CD8-positive, alpha-beta memory T cell (primary cell): Measurements from ENCODE around the gene TMA7B. TPM values are rescaled to one million over a fixed set of nuclear protein-coding genes. Genes with fewer than 3 reads are reported as not detected.

Experiments
- CTCF ChIA-PET: fragments of 350-600 bp; sonication (Branson Sonifier 250); formaldehyde crosslinking; loops from one replicate; lab custom pipeline; 2021; ENCODE audit warnings: antibody characterized with exemption; lab: Charles Lee
- POLR2A ChIA-PET: fragments of 350-600 bp; sonication (Branson Sonifier 250); formaldehyde crosslinking; loops from one replicate; lab custom pipeline; 2021; ENCODE audit warnings: antibody characterized with exemption; lab: Charles Lee
- DNase-seq, 5 donors: peaks; one replicate each; pipeline versions ENCODE4 v3.0.0 to v3.0.0-alpha.2; 2020 to 2022; ENCODE audit warnings: mixed read lengths in 1 of 5
- H3K27ac ChIP-seq: one replicate; pipeline ENCODE4 v1.7.0; 2013; ENCODE audit warnings: low read depth, mild to moderate bottlenecking, low read length, moderate library complexity
- H3K27me3 ChIP-seq: 2 replicates; pipeline ENCODE4 v1.7.0; 2013; ENCODE audit warnings: low read length, mild to moderate bottlenecking; ENCODE audit not compliant: insufficient read depth, poor library complexity, severe bottlenecking
- H3K36me3 ChIP-seq: 2 replicates; pipeline ENCODE4 v1.7.0; 2013; ENCODE audit warnings: mild to moderate bottlenecking, low read length, moderate library complexity; ENCODE audit not compliant: insufficient read depth
- H3K4me1 ChIP-seq: 2 replicates; pipeline ENCODE4 v1.7.0; 2013; ENCODE audit warnings: mild to moderate bottlenecking, low read length, moderate library complexity; ENCODE audit not compliant: insufficient read depth
- H3K4me3 ChIP-seq: 2 replicates; pipeline ENCODE4 v1.7.0; 2013; ENCODE audit warnings: mild to moderate bottlenecking, low read length
- H3K9me3 ChIP-seq: 2 replicates; pipeline ENCODE4 v1.7.0; 2013; ENCODE audit warnings: mild to moderate bottlenecking, low read length
- H3K27ac Mint-ChIP-seq, 8 donors: one replicate each; pipeline ENCODE4 v1.8.0; 2020 to 2021; ENCODE audit warnings: mixed read lengths in 8 of 8, mild to moderate bottlenecking in 6 of 8, inconsistent platforms in 3 of 8, moderate library complexity in 3 of 8
- H3K27me3 Mint-ChIP-seq, 2 donors: one replicate each; pipeline ENCODE4 v1.8.0; 2020 to 2021; ENCODE audit warnings: mixed read lengths in 2 of 2, mild to moderate bottlenecking in 1 of 2, moderate library complexity in 1 of 2
- H3K36me3 Mint-ChIP-seq, 3 donors: one replicate each; pipeline ENCODE4 v1.8.0; 2020 to 2021; ENCODE audit warnings: mixed read lengths in 3 of 3, inconsistent platforms in 1 of 3, mild to moderate bottlenecking in 1 of 3
- H3K4me1 Mint-ChIP-seq, 3 donors: one replicate each; pipeline ENCODE4 v1.8.0; 2020 to 2021; ENCODE audit warnings: mixed read lengths in 3 of 3, inconsistent platforms in 1 of 3, mild to moderate bottlenecking in 1 of 3
- H3K4me3 Mint-ChIP-seq, 7 donors: one replicate each; pipeline ENCODE4 v1.8.0; 2020 to 2021; ENCODE audit warnings: mixed read lengths in 7 of 7, mild to moderate bottlenecking in 6 of 7, moderate library complexity in 4 of 7, inconsistent platforms in 2 of 7
- H3K9me3 Mint-ChIP-seq, 5 donors: one replicate each; pipeline ENCODE4 v1.8.0; 2020 to 2022; ENCODE audit warnings: mixed read lengths in 5 of 5, mild to moderate bottlenecking in 3 of 5, moderate library complexity in 2 of 5, inconsistent platforms in 1 of 5
- polyA plus RNA-seq: library from polyadenylated mRNA; unstranded; fragments of 300-500 nt; fragmentation: Illumina TruSeq; gene quantifications from one replicate; pipeline ENCODE4 v1.2.3, GENCODE V29; 2021
- total RNA-seq, 2 experiments: library from RNA; stranded (reverse); gene quantifications; one replicate each; pipeline ENCODE4 v1.2.3, GENCODE V29; 2021

The TMA7B gene
- total and polyA plus RNA-seq, 3 experiments from 2014 or later: 1.4 to 3.0 (median 2.0) TPM

DNA sequence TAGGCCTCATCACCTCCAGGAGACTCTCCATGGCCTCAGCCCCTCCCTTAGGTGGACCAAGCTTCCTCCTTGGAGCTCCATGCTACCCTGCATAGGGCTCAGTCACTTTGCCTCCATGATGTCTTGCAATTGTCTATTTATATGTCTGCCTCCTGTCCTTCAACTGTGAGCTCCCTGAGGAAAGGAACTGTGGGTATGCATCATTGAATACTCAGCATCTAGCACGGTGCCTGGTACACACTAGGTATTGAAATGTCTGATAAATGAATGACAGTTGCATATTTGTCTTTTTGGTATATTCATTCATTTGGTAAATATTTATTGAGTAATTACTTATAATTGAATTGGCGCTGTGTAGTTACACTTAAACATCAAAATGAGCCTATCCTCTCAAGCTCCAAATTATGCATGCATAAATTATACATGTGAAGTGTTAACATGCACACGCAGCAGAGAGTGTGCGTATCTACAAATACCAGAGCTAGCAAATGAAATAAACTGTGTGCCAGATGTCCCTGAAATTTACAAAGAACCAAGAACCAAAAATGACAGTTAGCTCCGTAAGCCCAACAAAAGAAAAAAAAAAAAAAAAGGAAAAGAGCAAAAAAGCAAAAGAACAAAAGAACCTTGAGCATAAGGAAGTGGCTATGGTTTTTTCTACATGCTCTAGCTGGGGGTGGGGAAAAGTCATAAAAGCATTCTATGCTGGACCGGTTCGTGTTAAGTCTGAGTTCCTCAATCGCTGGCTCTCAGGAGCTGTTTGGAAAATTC is 34.1 kb upstream of the TMA7B start:
- peaks cover 0 to 55% (median 9%) of the 10 kb centered on the region in 3 donors for H3K36me3 Mint-ChIP-seq
- DNase-seq: peak in 2 of 5 donors; percentile 48 to 76
- Histone ChIP-seq H3K27ac (no peak overlapping the region), H3K4me3 (peak overlapping the region; percentile 65), H3K9me3 (no peaks in the 10 kb centered on the region), H3K27me3 (no peaks in the 10 kb centered on the region), H3K4me1 (peaks cover 98% of the 10 kb centered on the region), H3K36me3 (no peaks in the 10 kb centered on the region)
- H3K9me3 Mint-ChIP-seq: no peaks in the 10 kb centered on the region
- POLR2A ChIA-PET: interaction anchor here (0.5 to 3.0 kb wide), 13 partner anchors 8 to 1611 kb away, joined by 3 to 11 read pairs (median 5); no protein-coding TSS in a partner anchor
- peaks cover 53 to 56% (median 56%) of the 10 kb centered on the region in 3 donors for H3K4me1 Mint-ChIP-seq
- H3K4me3 Mint-ChIP-seq: no peak overlapping the region
- H3K27ac Mint-ChIP-seq: peak overlapping the region in 6 of 8 donors; percentile 87 to 93 (median 88)
- no peaks in the 10 kb centered on the region for H3K27me3 Mint-ChIP-seq
- CTCF ChIA-PET: interaction anchor here (0.6 to 5.6 kb wide), 19 partner anchors 7 to 397 kb away, joined by 3 to 36 read pairs (median 4); no protein-coding TSS in a partner anchor

GRCh38 chr22:39926753-39927152 is 33.4 kb upstream of the TMA7B start:
- H3K9me3 Mint-ChIP-seq: no peaks in the 10 kb centered on the region
- Histone ChIP-seq H3K4me1 (peaks cover 98% of the 10 kb centered on the region), H3K4me3 (peak overlapping the region; percentile 65), H3K27ac (no peak overlapping the region), H3K36me3 (no peaks in the 10 kb centered on the region), H3K9me3 (no peaks in the 10 kb centered on the region), H3K27me3 (no peaks in the 10 kb centered on the region)
- DNase-seq: no peak
- no peak overlapping the region for H3K4me3 Mint-ChIP-seq
- H3K27ac Mint-ChIP-seq: peak overlapping the region in 5 of 8 donors; percentile 86 to 91 (median 87)
- no peaks in the 10 kb centered on the region for H3K27me3 Mint-ChIP-seq
- CTCF ChIA-PET: interaction anchor here (0.6 to 5.5 kb wide), 11 partner anchors 8 to 397 kb away, joined by 3 to 36 read pairs (median 4); no protein-coding TSS in a partner anchor
- POLR2A ChIA-PET: interaction anchor here (0.9 to 3.0 kb wide), 7 partner anchors 9 to 34 kb away, joined by 4 to 11 read pairs (median 8); no protein-coding TSS in a partner anchor
- peaks cover 49 to 50% (median 49%) of the 10 kb centered on the region in 3 donors for H3K4me1 Mint-ChIP-seq
- H3K36me3 Mint-ChIP-seq: peaks cover 0 to 55% (median 9%) of the 10 kb centered on the region in 3 donors

GRCh38 chr22:39927544-39927943 is 32.7 kb upstream of the TMA7B start:
- no peaks in the 10 kb centered on the region for H3K9me3 Mint-ChIP-seq
- Histone ChIP-seq H3K27ac (no peak overlapping the region), H3K9me3 (no peaks in the 10 kb centered on the region), H3K36me3 (no peaks in the 10 kb centered on the region), H3K4me3 (peak overlapping the region; percentile 65), H3K4me1 (peaks cover 98% of the 10 kb centered on the region), H3K27me3 (no peaks in the 10 kb centered on the region)
- DNase-seq: no peak
- peaks cover 0 to 49% (median 9%) of the 10 kb centered on the region in 3 donors for H3K36me3 Mint-ChIP-seq
- no peak overlapping the region for H3K4me3 Mint-ChIP-seq
- ChIA-PET CTCF (interaction anchor here (1.5 to 5.5 kb wide), 6 partner anchors 9 to 31 kb away, joined by 3 to 36 read pairs (median 5); no protein-coding TSS in a partner anchor), POLR2A (interaction anchor here (0.5 to 3.0 kb wide), 3 partner anchors 11 to 17 kb away, joined by 3 to 11 read pairs (median 6); no protein-coding TSS in a partner anchor)
- H3K4me1 Mint-ChIP-seq: peaks cover 41 to 42% (median 41%) of the 10 kb centered on the region in 3 donors
- H3K27ac Mint-ChIP-seq: peak overlapping the region in 1 of 8 donors; percentile 67
- H3K27me3 Mint-ChIP-seq: no peaks in the 10 kb centered on the region

- no peak overlapping the region for H3K4me3 Mint-ChIP-seq
- H3K27ac Mint-ChIP-seq: no peak overlapping the region
- H3K4me1 ChIP-seq: peaks cover 98% of the 10 kb centered on the region
- POLR2A ChIA-PET: interaction anchor here (0.6 to 2.7 kb wide), 5 partner anchors 7 to 434 kb away, joined by 3 to 12 read pairs (median 5); no protein-coding TSS in a partner anchor
- H3K9me3 Mint-ChIP-seq: no peaks in the 10 kb centered on the region
- H3K27ac ChIP-seq: no peak overlapping the region
- peak overlapping the region; percentile 65 for H3K4me3 ChIP-seq
- H3K27me3 ChIP-seq: no peaks in the 10 kb centered on the region
- no peaks in the 10 kb centered on the region for H3K9me3 ChIP-seq
- CTCF ChIA-PET: interaction anchor here (0.7 to 2.1 kb wide), 4 partner anchors 8 to 23 kb away, joined by 3 to 8 read pairs (median 4); no protein-coding TSS in a partner anchor
- no peaks in the 10 kb centered on the region for H3K27me3 Mint-ChIP-seq
- DNase-seq: no peak
- peaks cover 41 to 42% (median 42%) of the 10 kb centered on the region in 3 donors for H3K4me1 Mint-ChIP-seq
- peaks cover 0 to 45% (median 11%) of the 10 kb centered on the region in 3 donors for H3K36me3 Mint-ChIP-seq
- H3K36me3 ChIP-seq: no peaks in the 10 kb centered on the region
These were observed 31.4 kb upstream of the TMA7B start for GRCh38 chr22:39928536-39929520.

GRCh38 chr22:39931251-39931650 is 28.9 kb upstream of the TMA7B start:
- Histone ChIP-seq H3K27me3 (no peaks in the 10 kb centered on the region), H3K27ac (no peak overlapping the region), H3K4me3 (peak overlapping the region; percentile 18), H3K9me3 (no peaks in the 10 kb centered on the region), H3K4me1 (peaks cover 98% of the 10 kb centered on the region), H3K36me3 (no peaks in the 10 kb centered on the region)
- POLR2A ChIA-PET: interaction anchor here (0.5 to 2.7 kb wide), 2 partner anchors 10 to 18 kb away, joined by 5 to 12 read pairs; no protein-coding TSS in a partner anchor
- Mint-ChIP-seq H3K4me1 (peaks cover 41 to 42% (median 41%) of the 10 kb centered on the region in 3 donors), H3K27me3 (no peaks in the 10 kb centered on the region), H3K36me3 (peaks cover 0 to 31% (median 13%) of the 10 kb centered on the region in 3 donors), H3K27ac (no peak overlapping the region), H3K9me3 (no peaks in the 10 kb centered on the region), H3K4me3 (no peak overlapping the region)
- DNase-seq: no peak
- CTCF ChIA-PET: no interaction called here

GRCh38 chr22:39932166-39932565 is 28.0 kb upstream of the TMA7B start:
- Mint-ChIP-seq H3K9me3 (no peaks in the 10 kb centered on the region), H3K27ac (peak overlapping the region in 2 of 8 donors; percentile 35 to 83), H3K4me3 (peak overlapping the region in 1 of 7 donors; percentile 38)

More at GRCh38 chr22:39932166-39932565, 28.0 kb upstream of the TMA7B start:
- H3K9me3 ChIP-seq: no peaks in the 10 kb centered on the region
- ChIA-PET CTCF (interaction anchor here (0.8 to 2.9 kb wide), 10 partner anchors 9 to 92 kb away, joined by 3 to 35 read pairs (median 12); no protein-coding TSS in a partner anchor), POLR2A (interaction anchor here (0.7 to 2.2 kb wide), 5 partner anchors 12 to 1730 kb away, joined by 3 to 9 read pairs (median 5); no protein-coding TSS in a partner anchor)
- H3K4me1 ChIP-seq: peaks cover 98% of the 10 kb centered on the region
- Mint-ChIP-seq H3K36me3 (peaks cover 0 to 25% (median 11%) of the 10 kb centered on the region in 3 donors), H3K27me3 (no peaks in the 10 kb centered on the region), H3K4me1 (peaks cover 46% of the 10 kb centered on the region in 3 donors)
- no peaks in the 10 kb centered on the region for H3K36me3 ChIP-seq
- H3K27ac ChIP-seq: no peak overlapping the region
- H3K27me3 ChIP-seq: no peaks in the 10 kb centered on the region
- H3K4me3 ChIP-seq: peak overlapping the region; percentile 26
- DNase-seq: no peak
